NCI-H1436 treated with DMSO at 0.1 percent for 48 hours (cell line): ENCODE data around the gene RNFT2.
"Not testable (repeated sequence)": the region's sequence is repeated elsewhere in the genome, so short reads cannot be mapped to it uniquely, and the experiment has no call there.

Source experiments
- DNase-seq: peaks from one replicate; lab custom pipeline; 2025; lab: John Stamatoyannopoulos, UW

RNFT2 gene

GRCh38 chr12:116710370-116711150, 27.6 kb upstream of the RNFT2 start:
- DNase-seq: no peak

- DNase-seq: peak; percentile 54
Measured at GRCh38 chr12:116712458-116713303, 25.4 kb upstream of the RNFT2 start.

- DNase-seq: no peak
Measured at GRCh38 chr12:116713527-116713926, 24.6 kb upstream of the RNFT2 start.

GRCh38 chr12:116714175-116714574, 23.9 kb upstream of the RNFT2 start:
- DNase-seq: no peak

- DNase-seq: no peak
Measured at GRCh38 chr12:116717466-116718437, 20.4 kb upstream of the RNFT2 start.

DNA sequence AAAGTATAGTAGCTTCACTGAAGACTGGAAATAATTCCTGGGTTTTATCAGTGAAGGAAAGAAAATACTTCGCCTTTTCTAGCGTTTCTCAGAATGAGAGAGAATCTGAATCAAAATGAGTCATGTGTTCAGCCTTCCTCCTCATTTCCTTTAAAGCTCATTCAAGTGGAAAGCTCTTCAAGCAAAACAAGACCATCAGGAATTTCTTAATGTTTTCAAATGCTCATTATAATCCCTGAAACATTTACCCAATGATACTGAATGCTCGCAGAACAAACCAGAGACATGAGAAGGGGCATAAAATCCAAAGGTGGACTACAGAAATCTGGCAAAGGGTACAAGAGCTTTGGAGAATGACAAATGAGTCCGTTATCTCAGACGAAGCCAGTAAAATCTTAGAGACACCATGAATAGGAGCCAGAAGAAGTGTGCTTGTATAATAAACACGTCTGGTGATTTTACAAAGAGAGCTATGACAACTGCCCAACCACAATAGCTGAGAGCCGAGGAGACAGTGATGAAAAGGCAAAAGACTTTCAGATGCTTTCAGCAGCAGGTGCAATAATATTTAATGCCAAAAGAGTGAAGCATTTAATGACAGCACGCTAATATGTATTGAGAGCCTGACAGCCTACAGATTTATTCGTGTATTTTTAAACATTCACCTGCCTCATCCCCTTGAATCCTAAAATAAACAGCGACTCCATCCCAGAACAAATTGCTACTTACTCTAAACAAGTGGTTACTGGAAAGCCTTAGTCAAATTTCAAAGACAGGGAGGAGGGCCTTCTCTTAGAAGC, 19.3 kb upstream of the RNFT2 start:
- DNase-seq: peak; percentile 76

DNA sequence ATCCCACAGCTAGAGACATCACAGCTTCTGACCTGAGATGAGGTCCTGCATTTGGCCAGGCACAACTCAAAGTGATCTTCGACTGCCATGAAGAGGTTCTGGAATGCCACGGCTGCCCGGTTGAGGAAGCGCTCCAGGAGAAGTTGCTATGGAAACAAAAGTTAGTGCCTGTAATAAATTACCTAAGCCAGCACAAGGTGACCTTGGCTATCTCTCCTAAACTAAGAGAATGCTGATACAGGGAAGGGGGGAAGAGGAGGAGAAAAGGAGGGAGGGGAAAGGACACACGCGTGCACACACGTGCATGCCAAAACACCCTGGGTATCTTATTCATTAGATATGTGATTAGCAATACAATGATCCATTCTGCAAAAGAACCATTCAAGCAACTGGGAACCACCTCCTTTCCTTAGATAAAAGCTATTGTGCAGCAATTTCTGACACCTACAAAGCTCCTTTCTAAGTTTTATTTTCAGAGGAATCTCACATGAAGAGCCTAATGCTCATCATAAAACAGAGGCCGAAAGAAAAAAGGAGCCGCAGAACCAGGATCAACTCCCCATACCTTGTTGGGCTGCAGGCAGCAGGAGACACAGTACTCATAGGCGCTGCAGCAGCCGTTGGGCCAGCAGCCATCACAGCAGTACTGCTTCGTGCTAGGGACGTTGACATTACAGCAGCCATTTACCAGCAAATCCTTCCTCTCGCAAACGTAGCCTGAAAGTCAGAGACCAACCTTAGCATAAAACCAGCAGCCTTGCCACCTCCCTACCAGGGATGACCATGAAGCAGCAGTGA, 18.2 kb upstream of the RNFT2 start:
- DNase-seq: no peak

- DNase-seq: no peak
Measured at GRCh38 chr12:116722245-116722644, 15.9 kb upstream of the RNFT2 start.

DNA sequence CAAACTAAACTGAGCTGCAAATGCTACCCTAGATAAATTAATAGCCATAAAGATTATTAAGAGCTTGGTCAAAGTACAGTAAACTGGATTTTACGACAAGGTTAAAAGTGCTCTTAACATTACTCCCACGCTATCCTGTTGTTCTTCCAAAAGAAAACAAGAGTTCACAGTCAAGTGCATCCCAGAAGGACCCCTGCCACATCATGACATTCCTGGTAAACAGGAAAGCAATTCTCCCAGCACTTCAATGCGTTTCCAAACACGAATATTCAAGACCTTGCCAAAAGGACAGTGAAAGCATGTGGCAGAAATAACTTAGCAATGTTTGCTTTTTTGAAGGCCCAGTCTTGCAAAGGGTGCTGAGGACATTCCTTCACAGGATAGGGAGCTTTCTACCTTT, 11.4 kb upstream of the RNFT2 start:
- DNase-seq: no peak

GRCh38 chr12:116727261-116727660, 10.9 kb upstream of the RNFT2 start:
- no peak for DNase-seq

- DNase-seq: no peak
Measured at GRCh38 chr12:116727891-116728290, 10.2 kb upstream of the RNFT2 start.

DNA sequence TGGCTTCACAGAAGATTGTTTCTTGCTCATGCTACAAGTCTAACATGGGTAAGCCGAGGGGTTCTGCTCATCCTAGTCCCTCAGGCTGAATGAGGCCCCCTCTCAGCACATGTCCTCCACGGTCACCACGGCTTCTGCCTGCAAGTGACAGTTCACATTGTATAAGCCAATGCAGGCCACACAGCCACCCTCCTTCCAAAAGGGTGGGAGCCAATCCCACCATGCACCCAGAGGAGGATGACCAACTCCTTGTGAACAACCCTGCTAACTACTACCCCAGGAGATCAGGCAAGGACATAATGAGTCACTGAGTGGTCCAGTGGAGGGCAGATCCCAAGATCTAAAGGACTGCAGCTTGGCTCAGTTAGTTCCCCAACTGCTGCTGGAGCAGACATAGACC, 6.3 kb upstream of the RNFT2 start:
- DNase-seq: no peak

DNA sequence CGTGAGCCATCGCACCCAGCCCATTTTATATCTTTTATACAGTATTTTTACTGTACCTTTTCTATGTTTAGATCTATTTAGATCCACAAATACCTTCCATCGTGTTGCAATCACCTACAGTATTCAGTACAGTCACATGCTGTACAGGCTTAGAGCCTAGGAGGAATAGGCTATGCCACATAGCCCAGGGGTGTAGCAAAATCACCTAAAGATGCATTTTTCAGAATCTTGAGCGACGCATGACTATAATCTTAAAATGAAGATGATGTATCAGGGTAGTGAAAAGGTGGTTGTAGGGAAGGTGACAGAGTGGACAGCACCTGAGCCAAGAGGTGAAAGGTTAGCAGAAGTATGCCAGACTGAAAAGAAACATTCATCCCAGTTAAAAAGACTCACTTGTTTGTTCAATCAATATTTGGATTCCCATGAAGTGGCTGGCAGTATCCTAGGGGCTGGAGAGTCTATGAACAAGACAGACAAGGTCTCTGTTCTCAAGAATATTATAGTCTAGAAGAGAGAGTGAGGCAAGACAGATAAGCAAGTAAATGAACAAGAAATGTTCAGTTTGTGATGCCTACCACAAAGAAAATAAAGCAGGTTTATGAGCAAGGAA, 3.9 kb upstream of the RNFT2 start:
- DNase-seq: no peak

DNA sequence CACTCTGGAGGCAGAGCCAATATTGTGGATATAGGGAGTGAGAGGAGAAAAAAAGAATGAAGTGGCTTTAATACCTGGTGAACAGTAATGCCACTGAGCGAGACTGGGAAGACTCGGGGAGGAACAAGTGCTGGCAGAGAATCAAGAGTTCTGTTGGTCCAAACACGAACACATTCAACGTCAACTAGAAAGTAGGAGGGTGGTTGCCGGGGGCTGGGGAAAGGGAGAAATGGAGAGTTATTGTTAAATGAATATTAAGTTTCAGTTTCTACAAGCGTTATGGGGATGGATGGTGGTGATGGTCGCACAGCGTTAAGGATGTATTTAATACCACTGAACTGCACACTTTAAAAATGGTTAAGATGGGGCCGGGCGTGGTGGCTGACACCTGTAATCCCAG, 3.0 kb upstream of the RNFT2 start:
- no peak for DNase-seq

DNA sequence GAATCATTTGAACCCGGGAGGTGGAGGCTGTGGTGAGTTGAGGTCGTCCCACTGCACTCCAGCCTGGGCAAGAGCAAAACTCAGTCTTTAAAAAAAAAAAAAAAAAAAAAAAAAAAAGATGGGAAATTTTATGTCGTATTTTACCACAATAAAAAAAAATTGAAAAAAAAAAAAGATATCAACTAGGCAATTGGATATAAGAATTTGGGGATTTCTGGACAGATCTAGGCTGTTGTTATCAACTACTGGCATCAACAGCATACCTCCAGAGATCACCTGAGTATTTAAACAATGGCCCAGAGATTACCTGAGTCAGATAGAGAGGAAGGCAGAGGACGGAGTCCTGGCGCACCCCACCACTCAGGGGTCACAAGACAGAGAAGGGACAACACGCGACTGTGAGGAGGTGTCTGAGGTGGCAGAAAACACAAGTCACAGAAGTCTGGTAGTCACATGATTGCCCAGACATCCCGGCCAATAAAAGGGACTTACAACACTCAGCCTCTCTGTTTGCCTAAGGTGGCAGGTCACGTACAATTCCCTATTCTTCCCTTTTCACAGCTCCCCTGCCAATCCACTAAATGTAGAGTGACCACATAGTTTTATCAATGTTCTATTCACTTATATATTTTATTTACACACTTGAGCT, 2.0 kb upstream of the RNFT2 start:
- no peak for DNase-seq

DNA sequence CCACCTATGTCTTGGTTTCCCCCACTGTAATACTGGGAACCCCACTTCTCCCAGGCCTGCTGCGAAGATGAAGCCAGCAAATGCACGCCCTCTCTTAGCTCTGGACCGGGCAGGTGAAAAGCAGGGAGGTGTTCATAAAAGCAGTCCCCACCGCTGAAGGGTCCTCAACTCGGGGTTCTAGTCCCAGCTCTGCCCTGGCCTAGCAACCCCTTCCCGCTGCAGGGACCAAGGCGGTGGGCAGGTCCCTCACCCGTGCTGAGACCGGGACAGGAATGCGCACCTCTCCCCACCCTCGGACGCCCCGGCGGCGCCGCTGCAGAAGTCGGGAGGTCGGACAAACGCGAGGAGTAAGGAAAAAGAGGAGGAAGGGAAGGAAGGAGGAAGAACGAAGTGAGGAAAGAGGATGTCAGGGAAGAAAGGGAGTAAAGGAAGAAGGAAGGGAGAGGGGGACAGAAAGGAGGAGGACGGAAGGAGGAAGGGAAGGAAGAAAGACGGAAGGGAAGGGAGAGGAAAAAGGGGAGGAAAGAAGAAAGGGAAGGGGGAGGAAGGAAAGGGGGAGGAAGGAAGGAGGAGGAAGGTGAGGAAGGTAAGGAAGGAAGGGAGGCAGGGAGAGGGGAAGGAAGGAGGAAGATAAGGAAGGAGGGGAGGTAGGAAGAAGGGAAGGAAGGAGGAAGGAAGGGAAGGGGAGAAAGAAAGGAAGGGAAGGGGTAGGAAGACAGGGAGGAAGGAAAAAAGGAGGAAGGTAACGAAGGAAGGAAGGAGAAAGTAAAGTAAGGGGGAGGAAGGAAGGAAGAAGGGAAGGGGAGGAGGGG, 947 bp upstream of the RNFT2 start:
- no peak for DNase-seq

- DNase-seq: no peak
Measured at GRCh38 chr12:116739381-116739887, 1.3 kb downstream of the RNFT2 start.

GRCh38 chr12:116742787-116743186, 4.7 kb downstream of the RNFT2 start:
- DNase-seq: not testable (repeated sequence)
